NCI-H510A (cell line): ENCODE results near the gene MYCBPAP.

Experiments
- DNase-seq: peaks from one replicate; lab custom pipeline; 2025; lab: John Stamatoyannopoulos, UW

Gene MYCBPAP

DNA sequence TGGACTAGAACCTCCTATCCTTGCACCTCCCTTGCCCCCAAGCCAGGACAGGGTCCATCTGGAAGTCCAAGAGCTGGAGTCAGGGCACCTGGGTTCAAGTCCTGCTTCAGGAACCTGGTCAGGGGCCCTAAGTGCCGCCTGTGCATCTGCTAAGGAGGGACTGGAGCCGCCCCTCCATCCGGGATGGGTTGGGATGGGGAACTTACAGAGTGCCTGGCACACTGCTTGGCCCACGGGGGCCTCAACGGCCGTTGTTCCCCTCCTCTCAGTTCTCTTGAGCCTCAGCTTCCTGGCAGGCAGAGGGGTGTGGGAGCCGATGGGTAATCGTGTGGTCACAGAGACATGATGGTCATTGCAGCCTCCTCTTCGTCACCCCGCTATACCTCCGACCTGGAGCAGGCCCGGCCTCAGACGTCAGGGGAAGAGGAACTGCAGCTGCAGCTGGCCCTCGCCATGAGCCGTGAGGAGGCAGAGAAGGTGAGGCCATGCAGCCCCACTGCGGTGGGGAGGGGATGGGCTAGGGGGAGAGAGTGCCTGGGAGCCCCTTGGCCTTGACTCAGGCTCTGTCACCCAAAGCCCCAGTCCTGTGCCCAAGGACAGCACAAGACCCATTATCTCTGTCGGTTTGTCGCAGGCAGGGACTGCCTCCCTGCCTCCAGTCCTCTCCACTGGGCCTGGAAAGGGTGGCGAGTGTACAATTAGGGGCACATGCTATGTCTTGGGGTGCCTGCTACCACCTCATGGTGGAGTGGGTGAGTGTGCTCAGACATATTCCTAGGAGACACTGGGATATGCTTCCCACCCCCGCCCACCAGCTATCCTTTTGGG, 29.7 kb downstream of the MYCBPAP start:
- DNase-seq, result no peak

DNA sequence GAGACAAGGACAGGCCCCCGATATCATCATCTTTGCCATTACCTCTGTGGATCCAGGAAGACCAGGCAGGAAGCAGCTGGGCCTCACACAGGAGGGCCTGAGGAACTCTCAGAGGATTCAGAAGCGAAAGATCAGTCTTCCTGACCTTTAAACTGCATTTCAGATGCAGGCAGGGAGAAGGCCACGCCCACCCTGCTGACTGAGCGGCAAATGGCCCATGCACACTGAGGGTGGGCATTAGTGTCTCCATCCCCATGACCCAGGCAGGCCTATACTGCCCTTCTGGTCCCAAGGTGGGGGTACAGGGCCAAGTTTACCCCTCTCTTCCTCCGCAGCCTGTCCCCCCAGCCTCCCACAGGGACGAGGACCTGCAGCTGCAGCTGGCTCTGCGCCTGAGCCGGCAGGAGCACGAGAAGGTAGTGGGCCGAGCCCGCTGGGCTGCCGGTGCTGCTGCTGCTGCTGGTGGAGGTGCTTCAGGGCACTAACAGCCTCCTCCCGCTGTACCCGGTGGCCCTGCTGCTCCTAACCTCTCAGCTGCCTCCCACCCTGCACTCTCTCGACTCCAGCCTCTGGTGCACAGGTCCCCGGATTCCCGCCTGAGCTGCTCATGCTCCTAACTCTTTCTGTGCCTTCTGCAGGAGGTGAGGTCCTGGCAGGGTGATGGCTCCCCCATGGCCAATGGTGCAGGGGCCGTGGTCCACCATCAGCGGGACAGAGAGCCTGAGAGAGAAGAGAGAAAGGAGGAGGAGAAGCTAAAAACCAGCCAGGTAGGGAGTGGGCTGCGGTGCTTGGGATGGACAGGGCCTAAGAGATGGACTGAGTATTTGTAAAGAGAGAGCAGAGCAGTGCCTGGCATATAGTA, 30.5 kb downstream of the MYCBPAP start:
- DNase-seq, result no peak

- DNase-seq, result peak; percentile 31
Observed at GRCh38 chr17:50539762-50540559, 31.7 kb downstream of the MYCBPAP start.

DNA sequence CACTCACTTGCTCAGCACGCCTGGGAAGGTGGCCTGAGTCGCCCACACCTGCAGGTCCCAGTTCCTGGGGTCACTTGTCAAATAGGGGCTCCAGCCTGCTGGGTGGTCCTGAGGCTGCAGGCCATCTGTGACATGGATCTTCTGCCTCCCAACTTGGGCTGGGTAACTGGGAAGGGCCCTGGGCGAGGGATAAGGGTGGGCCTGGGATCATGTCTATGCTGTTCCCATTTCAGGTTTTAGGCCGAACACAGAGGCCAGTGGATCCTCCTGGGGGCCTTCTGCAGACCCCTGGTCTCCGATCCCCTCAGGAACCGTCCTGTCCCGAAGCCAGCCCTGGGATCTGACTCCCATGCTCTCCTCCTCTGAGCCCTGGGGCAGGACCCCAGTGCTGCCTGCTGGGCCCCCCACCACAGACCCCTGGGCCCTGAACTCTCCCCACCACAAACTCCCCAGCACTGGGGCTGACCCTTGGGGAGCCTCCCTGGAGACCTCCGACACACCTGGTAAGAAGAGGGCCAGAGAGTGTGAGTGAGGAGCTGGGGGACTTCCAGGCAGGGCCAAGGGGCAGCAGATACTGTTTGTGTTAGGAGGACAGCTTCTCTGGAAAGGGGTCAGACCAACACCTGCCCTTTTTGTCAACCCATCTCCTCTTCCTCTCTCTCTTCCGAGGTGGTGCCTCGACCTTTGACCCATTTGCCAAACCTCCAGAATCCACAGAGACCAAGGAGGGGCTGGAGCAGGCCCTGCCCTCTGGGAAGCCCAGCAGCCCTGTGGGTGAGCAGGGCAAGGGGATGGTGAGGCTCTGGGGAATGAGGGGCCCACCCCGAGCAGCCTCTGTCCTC, 32.5 kb downstream of the MYCBPAP start:
- DNase-seq, result no peak

- no peak for DNase-seq
Observed at GRCh38 chr17:50541402-50541715, 33.1 kb downstream of the MYCBPAP start.

GRCh38 chr17:50541716-50542688, 33.8 kb downstream of the MYCBPAP start:
- peak; percentile 72 for DNase-seq

GRCh38 chr17:50542795-50543774, 34.8 kb downstream of the MYCBPAP start:
- no peak for DNase-seq

DNA sequence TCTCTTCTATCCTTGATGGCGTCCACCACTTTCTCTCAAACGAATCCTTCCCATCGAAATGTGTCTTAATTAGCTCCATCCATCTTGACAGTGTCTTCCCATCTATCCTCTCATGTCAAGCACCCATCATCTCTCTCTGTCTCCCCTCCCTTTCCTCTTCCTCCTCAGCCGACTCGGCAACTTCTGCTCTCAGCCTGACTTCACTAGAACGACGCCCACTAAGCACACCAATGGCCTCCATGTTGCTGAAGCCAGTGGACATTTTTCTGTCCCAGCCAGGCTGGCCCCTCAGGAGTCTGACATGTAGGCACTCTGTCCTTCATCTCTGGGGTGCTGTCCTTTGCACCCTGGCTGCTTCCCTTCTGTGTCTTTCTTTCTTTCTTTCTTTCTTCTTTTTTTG, 36.3 kb downstream of the MYCBPAP start:
- no peak for DNase-seq

- DNase-seq, result no peak
Observed at GRCh38 chr17:50545311-50545710, 37.1 kb downstream of the MYCBPAP start.

GRCh38 chr17:50546701-50547034, 38.4 kb downstream of the MYCBPAP start:
- no peak for DNase-seq

DNA sequence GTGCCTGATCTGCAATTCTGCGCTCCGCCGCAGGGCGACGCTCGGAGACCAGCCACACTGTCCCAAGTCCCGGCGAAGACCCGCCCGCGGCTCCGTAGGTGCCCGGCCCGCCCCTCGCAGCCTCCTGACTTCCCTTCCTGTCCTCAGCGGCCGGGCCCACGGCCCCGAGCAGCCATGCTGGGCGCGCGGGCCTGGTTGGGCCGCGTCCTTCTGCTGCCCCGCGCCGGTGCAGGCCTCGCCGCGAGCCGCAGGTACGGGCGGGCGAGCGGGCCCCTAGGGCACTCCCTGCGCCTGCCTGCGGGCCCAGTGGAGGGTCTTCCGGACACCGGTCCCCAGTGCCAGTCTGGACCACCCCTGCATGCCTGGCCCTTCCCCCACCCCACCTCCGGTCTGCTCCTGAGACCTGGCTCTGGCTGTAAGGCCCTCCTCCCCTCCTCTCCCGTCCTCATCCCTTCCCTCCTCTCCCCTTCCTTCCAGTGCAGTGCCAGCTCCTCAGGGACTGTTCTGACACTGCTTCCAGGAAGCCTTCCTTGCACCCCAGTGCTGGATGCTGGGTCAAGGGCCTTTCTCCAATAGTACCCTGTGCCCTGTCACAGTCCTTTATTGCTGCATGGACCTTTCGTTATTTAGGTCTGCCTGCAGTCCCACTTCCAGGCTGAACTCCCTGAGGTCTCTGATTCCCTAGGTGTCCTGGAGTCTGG, 38.9 kb downstream of the MYCBPAP start, which contains the start of gene SPATA20:
Gene SPATA20, plus strand, starts transcription at position 140 of the 701 bp plus-strand sequence. Its CDS starts 35 bp downstream, at position 175.
- DNase-seq, result peak; percentile 92

DNA sequence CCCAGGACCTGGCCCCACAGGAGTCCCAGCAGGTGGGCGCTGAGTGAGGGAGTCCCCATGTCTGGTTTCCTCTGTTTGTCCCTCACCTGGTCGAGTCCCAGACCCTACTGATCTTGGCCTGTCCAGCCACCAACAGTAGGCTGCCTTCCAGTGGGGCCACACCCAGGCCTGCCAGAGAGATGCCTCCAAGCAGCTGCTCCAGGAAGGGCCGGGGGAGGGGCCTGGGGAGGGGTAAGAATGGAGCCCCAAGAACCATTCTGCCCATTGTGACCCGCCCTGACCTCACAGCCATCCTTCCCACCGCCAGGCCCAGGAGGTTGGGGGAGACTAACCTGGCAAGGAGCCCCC, 39.5 kb downstream of the MYCBPAP start:
- DNase-seq, result no peak

DNA sequence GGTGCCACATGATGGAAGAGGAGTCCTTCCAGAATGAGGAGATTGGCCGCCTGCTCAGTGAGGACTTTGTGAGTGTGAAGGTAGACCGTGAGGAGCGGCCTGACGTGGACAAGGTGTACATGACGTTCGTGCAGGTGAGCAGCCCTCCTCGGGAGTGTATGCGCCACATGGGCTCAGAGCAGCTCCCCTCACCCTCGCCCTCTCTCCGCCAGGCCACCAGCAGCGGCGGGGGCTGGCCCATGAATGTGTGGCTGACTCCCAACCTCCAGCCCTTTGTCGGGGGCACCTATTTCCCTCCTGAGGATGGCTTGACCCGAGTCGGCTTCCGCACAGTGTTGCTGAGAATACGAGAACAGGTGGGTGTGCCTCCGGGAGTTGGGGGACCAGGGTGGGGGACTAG, 40.6 kb downstream of the MYCBPAP start:
- DNase-seq, result no peak

DNA sequence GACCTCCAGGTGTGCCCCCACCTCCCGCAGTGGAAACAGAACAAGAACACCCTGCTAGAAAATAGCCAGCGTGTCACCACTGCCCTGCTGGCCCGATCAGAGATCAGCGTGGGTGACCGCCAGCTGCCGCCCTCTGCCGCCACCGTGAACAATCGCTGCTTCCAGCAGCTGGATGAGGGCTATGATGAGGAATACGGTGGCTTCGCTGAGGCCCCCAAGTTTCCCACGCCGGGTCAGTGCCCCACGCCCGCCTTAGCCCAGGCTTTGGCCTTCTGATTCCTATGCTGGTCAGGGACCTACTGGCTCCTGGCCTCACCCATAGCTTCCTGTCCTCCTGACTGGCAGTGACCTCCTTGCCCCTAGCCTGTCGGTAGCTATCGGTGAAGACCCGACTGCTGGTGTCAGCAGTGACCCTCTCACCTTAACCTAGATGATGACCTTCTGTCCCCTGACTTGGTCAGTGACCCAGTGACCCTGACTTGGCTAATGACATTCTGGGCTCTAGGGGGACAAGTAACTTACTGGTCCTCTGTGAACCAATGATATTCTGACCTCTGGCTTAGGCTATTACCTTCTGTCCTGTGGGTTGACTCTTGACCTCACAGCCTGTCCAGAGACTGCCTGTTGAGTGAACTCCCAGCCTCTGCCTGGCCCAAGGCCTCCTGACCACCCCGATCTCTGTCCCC, 41.2 kb downstream of the MYCBPAP start:
- DNase-seq, result no peak

GRCh38 chr17:50549969-50550368, 41.7 kb downstream of the MYCBPAP start:
- DNase-seq, result no peak

GRCh38 chr17:50550661-50551432, 42.6 kb downstream of the MYCBPAP start:
- peak; percentile 68 for DNase-seq

GRCh38 chr17:50551433-50551815, 43.2 kb downstream of the MYCBPAP start:
- no peak for DNase-seq
